Prostate gland (tissue), 2 donors: ENCODE measurements around the gene MAP6.

Source experiments
- POLR2AphosphoS5 ChIP-seq: sonication (generic); formaldehyde crosslinking; IDR thresholded peaks from one replicate; pipeline ENCODE4 v1.6.1; 2017; ENCODE audit warnings: antibody characterized with exemption
- TF ChIP-seq, protein P1 (sequence below), 4 experiments: fragments of 200-600 bp in 2 of 4; fragments of 450-650 bp in 2 of 4; sonication (generic) in 2 of 4; IDR thresholded peaks; 1 replicate in 3 of 4; 2 replicates in 1 of 4; pipeline ENCODE4 v1.5.1; 2016 to 2019; ENCODE audit warnings: antibody characterized with exemption in 4 of 4, mild to moderate bottlenecking in 2 of 4, moderate library complexity in 2 of 4

DNA sequence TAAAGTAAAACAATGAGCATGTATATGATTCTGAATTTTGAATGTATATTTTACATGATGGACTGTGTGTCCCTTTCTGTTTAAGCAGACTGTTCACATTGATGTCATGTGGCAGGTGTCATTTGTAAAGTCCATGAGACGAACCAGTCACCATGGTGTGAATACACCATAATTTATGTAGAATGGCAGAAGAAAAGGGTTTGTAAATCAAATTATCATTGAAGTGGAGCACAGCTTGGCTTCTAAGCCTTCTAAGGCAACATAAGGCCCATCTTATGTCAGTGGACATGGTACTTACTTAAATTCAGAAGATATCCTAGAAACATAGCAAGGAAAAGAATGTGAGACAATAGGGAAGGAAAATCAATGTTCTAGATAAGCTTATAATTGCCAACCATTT, 4.4 kb downstream of the MAP6 start:
- TF ChIP-seq, protein P1, sequence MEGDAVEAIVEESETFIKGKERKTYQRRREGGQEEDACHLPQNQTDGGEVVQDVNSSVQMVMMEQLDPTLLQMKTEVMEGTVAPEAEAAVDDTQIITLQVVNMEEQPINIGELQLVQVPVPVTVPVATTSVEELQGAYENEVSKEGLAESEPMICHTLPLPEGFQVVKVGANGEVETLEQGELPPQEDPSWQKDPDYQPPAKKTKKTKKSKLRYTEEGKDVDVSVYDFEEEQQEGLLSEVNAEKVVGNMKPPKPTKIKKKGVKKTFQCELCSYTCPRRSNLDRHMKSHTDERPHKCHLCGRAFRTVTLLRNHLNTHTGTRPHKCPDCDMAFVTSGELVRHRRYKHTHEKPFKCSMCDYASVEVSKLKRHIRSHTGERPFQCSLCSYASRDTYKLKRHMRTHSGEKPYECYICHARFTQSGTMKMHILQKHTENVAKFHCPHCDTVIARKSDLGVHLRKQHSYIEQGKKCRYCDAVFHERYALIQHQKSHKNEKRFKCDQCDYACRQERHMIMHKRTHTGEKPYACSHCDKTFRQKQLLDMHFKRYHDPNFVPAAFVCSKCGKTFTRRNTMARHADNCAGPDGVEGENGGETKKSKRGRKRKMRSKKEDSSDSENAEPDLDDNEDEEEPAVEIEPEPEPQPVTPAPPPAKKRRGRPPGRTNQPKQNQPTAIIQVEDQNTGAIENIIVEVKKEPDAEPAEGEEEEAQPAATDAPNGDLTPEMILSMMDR (IDR thresholded peaks at IDR 0.05): no peak
- TF ChIP-seq POLR2AphosphoS5: no peak
